GM18502 (cell line): ENCODE results near the gene PARD6A.

Experiments
- ATAC-seq: cut with Tn5 transposase; IDR thresholded peaks from one replicate; pipeline ENCODE4 v1.9.1; 2021; ENCODE audit warnings: mild to moderate bottlenecking; ENCODE audit not compliant: unreplicated experiment, poor library complexity

PARD6A gene, protein sequence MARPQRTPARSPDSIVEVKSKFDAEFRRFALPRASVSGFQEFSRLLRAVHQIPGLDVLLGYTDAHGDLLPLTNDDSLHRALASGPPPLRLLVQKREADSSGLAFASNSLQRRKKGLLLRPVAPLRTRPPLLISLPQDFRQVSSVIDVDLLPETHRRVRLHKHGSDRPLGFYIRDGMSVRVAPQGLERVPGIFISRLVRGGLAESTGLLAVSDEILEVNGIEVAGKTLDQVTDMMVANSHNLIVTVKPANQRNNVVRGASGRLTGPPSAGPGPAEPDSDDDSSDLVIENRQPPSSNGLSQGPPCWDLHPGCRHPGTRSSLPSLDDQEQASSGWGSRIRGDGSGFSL

DNA sequence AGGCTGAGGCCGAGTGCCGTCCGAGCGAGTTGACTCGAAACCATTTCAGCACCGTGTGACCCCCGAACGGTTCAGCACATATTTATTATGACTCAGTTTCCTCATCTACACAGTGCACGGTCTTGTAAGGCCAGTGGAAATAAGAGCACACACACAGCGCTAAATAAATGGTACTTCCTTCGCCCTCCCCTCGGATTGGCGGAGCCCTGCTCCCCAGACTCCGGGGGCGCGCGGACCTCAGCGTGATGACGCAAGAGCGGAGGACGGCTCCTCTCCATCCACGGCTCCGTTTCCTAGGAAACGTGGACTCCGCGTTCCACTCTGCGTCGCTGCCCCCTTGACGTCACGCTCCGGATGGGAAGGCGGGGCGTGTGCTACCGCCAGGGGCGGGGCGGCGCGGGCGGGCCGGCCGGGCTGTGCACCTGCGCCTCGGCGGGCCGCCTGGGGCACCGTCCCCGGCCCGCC, at the start of gene PARD6A:
TSS of gene PARD6A (plus strand) at position 397 of the 465 bp plus-strand sequence. CDS start 79 bp downstream, outside the sequence.
- peak; percentile 79 for ATAC-seq

DNA sequence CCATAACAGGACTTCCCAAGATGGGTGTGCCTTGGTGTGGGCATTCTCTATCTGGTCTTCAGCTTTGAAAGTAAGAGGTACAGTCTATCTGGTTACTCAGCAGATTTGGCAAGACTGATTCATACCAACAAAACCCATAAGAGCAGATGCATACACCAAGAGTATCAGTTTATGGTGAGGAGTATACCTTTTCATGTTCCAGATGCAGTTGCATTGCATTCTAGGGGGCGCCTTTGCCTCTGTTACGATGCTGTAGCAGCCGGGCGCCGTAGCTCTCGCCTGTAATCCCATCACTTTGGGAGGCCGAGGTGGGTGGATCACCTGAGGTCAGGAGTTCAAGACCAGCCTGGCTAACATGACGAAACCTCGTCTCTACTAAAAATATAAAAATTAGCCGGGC, 47.0 kb upstream of the PARD6A start:
- no peak for ATAC-seq

DNA sequence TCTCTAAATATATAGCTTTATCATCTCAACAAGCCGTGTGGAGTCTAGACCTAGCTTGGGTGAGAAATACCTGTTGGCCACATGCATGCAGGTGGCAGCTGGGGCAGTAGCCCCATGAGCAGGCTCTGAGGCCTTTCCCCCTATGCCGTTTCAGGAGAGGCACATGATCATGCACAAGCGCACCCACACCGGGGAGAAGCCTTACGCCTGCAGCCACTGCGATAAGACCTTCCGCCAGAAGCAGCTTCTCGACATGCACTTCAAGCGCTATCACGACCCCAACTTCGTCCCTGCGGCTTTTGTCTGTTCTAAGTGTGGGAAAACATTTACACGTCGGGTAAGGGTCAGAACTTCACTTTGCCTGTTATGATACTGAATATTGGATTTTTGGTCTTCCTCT, 32.5 kb upstream of the PARD6A start:
- ATAC-seq = no peak

DNA sequence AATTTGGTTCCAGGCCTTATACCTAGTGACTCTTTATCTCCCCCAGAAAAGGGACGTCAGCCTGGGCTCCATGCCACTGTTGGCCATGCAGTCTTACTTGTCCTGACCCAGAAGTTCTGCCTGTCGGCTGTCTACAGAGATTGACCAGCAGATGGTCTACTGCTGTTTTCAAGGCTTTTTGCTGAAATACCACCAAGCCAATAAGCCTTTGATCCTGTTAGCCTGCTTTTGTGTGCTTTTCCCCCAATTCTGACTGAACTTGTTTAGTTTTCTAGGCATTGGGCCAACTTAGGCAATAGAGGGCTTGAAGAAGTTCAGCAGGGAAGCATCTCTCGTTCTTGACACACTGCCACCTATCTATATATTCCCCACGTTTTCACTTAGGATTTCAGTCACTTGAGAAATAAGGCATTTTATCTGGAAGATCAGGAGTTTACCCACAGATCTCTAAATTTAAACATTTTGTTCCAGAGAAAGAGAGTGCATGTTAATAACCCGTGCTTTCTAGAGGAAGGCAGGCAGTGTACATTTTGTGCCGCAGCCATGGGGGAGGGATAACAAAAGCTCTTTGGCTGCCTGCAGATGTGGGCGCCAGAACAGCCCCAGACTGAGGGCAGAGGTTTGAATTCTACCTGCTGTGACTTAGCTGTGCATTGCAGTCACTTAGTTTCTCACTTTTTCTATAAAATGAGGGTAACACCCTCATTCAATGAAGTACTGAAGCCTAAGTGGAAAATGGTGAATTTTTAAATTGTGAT, 28.2 kb upstream of the PARD6A start:
- ATAC-seq = no peak

DNA sequence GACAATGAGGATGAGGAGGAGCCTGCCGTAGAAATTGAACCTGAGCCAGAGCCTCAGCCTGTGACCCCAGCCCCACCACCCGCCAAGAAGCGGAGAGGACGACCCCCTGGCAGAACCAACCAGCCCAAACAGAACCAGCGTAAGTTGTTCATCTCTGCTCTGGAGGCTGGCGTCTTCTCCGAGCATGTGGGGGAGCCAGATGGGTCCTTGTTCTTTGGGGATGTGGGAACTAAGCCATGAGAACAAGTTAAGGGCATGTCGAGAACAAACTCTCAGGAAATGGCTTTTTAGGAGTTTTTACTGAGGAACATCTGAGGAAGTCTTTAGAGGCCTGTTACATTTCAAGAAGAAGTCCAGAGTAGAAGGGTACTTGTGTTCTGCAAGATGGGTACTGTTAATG, 24.0 kb upstream of the PARD6A start:
- no peak for ATAC-seq

- no peak for ATAC-seq
Observed at GRCh38 chr16:67637625-67638024, 23.1 kb upstream of the PARD6A start.

DNA sequence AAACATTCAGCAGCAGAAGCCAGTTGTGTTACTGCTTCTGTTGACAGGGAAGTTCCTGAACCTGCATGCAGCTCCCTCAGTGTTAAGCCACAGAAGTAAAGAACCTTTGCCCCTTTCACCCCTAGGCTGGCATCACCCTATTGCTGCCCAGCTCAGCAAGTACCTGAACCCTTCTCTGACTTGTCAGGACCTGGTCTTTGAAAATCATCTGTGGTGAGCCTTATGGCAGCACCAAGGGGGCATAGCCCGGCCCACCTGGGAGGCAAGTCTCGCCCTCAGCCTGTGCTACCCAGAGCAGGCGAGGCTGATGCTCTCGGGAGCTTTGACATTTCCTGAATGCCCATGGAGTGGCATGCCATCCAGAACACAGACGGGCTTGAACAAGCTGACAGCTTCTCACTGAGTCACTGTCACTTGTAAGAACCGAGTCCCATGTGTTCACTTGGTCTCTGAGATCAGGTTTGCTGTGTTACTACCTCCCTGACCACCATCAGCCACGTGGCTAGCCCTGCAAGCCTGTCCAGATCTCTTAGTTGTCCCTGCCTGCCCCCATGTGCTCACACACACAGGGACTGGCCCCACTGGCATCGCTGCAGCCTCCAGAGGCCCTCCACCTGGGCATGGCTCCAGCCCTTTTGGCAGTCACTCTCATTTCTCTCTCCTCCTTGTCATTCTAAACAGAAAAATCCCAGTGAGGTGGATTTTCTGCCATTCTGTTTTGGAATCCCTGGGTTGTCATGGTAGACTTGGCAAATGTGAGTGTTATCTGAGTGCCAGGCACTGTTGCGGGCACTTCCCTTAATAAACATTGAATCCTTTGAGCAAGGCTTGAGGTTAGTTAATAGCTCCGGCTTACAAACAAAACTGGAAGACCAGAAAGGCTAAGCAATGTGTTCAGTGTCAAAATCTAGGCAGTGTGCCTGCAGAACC, 18.7 kb upstream of the PARD6A start:
- ATAC-seq = no peak

GRCh38 chr16:67644038-67644437, 16.7 kb upstream of the PARD6A start:
- ATAC-seq = no peak

DNA sequence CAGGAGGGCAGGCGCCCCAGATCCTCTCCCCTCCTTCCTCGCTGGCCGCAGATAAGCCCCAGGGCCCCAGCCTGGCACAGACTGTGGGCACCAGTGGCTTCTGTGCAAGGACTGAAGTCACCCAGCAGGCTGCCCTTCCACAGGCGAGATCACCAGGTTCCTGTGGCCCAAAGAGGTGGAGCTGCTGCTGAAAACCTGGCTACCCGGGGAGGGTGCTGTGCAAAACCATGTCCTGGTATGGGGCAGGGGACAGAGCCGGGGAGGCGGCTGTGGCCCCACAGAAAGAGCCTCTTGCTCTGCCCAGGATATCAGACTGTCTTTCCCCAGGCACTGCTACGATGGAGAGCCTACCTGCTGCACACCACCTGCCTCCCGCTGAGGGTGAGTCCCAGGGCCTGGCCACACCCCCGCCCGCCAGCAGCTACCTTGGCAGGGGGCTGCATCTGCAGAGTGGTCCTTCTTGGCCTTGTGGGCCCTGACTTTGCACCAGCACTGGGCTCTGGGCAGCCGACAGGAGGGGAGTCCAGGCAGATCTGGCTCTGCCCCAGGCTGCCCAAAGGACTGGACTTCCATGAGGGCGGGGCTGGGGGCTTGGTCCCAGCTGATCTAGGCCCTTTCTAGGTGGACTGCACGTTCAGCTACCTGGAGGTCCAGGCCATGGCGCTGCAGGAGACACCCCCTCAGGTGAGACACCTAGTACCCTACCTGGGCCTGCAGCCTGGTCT, 15.2 kb upstream of the PARD6A start:
- ATAC-seq = no peak

GRCh38 chr16:67647111-67647651, 13.6 kb upstream of the PARD6A start:
- no peak for ATAC-seq

- no peak for ATAC-seq
Observed at GRCh38 chr16:67647681-67648080, 13.1 kb upstream of the PARD6A start.

DNA sequence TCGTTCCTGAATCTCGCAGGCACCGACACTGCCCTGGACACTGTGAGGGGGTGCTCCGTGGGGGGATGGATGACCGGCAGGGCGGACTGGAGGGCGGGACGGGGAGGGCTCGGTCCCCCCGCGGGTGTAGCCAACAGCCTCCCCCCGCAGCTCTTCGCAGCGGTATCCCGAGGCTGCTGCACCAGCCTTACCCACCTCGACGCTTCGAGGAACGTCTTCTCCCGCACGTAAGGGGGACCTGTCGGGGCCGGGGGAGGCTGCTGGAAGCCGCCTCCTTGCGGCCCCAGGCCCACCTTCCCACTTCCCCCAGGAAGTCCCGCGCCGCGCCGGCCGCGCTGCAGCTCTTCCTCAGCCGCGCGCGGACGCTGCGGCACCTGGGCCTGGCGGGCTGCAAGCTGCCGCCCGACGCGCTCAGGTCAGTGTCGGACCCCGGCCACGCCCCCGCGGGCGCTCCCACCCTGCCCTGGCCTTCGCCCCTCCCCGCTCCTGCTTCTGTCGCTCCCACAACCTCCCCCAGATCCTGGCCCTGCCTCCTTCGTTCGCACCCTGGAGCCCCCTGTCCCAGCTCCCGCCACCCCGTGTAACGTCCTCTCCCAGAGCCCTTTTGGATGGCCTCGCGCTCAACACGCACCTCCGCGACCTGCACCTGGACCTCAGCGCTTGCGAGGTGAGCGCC, 12.5 kb upstream of the PARD6A start:
- no peak for ATAC-seq

- ATAC-seq = no peak
Observed at GRCh38 chr16:67648764-67649407, 11.9 kb upstream of the PARD6A start.

- no peak for ATAC-seq
Observed at GRCh38 chr16:67649494-67649931, 11.2 kb upstream of the PARD6A start.

DNA sequence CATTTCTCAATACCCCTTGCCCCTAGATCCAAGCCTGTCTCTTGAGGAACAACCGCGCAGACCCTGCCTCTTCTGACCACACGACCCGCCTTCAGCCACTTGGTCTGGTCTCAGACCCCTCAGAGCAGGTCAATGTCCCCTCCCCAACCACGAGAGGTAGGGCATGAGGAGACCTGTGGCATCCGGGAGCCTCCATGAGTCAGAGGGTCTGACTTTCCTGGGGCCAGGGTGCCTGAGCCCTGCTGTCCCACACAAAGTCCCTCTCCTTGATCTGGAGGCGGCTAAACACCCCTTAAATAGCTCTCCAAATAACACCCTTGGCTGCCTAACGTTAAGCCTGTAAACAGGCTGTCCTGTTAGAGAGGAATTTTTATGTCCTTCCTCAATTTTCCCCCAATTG, 10.7 kb upstream of the PARD6A start:
- ATAC-seq = no peak

GRCh38 chr16:67651039-67651438, 9.7 kb upstream of the PARD6A start:
- no peak for ATAC-seq

DNA sequence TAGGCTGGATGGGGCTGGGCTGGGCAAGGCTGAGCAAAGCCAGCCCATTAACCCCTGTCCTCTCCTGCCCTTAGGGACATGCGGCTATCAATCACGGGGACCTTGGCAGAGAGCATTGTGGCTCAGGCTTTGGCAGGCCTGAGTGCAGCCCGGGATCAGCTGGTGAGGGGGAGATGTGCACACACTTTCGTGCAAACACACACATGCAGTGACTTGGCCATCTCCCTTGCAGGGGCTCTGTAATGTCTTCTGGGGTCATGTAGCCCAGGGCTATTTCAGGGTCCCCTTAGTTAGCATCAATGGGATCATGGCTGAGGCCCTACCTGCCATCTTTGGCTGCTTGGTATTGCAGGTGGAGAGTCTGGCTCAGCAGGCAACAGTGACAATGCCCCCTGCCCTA, 8.9 kb upstream of the PARD6A start:
- no peak for ATAC-seq

DNA sequence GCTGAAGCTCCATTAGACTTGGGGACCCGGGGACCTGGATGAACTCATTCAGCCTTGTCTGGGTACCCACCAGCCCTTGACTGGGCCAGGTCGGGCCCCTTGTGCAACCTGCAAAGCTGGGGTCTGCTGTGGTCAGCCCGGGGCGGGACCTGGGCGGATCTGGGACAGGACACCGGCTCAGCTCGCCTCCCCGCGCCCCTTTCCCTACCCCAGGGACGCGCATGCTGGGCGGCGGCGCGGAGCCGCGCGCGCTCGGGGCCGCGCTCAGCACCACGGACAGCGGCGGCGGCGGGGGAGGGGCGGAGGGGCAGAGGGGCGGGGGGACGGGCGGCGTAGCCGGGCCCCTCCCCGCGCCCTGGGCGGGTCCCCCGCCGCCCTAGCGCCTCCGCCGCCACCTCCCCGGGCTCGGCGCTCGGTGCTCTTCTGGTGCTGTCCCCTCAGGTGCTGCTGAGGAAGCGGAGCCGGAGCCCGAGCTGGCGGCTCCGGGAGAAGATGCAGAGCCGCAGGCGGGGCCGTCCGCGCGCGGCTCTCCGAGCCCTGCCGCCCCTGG, 8.1 kb upstream of the PARD6A start:
- ATAC-seq = no peak
